NCI-H146 treated with DMSO at 0.1 percent for 48 hours (cell line): ENCODE data around the gene LRBA.
"Not testable (repeated sequence)": the region's sequence is repeated elsewhere in the genome, so short reads cannot be mapped to it uniquely, and the experiment has no call there.

Source experiments
- DNase-seq: peaks from one replicate; lab custom pipeline; 2025; ENCODE audit not compliant: unreplicated experiment; lab: John Stamatoyannopoulos, UW

LRBA gene

DNA sequence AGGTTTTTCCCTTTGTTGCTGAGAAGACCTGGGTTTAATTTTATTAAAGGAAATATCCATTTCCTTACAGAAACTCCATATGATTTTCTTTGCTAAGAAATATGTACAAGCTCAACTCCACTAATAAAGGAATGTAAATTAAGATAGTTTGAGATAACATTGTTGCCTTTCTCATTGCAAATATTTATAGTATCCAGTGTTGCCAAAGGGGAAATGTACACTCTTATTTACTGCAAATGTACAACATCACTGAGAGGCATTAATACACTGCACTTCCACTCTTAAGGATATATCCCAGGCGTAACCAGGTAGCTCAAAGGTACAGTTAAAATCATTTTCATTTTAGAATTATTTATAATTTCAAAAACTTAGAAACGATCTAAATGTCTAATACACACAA, 7.5 kb upstream of the LRBA start:
- no peak for DNase-seq

DNA sequence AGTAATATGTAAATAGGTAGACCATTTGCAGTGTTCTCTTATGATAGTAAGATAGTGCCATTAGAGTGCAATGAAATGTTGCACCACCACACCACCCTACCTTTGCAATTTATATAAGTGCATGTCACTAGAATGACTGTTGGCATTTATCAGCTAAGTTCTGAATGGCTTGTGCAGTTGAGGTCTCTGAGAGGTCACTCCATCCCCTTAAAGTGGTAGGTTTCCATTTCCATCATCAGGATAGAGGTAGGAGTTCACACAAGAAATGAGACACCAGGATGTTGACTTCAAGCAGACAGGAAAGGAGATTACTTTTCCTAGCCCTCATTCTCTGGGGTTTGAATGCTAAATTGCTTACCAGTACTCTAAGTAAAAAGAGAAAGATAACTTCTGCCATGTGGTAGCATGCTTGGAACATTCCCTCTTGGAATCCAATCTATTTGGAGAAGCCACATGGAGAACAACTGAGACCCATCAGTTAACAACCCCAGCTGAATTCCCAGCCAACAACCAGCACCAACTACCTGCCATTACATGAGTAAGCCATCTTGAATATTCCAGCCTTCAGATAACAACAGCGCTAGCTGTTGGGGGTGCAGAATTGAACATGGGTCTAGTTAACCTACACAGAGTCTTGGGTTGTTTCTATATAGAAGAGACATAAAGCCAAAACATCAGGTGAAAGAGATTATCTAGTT, 6.7 kb upstream of the LRBA start:
- DNase-seq = no peak

DNA sequence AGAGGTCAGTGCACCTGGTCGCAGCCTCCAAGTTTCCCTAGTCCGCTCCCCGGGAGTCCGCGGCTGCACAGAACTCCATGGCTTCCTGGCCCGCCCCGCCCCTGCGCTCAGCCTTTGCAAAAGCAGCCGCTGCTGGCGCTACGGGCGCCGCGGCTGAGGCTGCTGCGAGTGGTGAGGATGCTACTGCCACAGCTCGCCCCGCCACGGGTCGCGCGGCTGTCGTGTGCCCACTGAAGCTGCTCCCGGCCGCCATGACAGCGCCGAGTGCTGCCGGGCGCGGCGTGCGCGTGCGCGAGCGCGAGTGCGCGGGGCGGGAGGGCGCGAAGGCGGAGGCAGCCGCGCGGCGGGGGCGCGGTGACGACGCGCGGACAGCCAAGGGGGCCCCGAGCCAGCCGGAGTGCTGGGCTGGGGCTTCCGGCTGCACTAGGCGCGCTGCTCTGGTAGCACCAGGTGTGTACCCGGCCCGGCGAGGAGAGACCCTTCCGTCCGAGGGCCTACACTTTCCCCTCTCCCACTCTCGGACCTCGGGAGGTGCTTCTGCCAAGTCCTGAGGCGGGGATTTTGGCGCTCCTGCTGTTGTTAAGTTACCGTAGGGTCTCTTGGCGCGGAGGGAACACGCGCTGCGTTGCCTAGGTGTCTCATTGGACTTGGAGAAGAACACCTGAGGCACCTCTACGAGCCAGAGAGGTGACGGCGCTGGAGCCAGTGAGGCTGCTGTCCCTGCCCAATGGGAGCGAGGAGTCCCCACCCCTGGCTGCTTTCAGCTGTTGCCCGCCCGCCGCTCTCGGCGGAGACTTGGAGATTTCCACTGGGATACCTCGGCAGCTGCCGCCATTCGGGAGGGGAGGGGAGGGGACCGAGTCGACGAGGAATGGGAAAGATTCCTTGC, 619 bp upstream of the LRBA start:
- DNase-seq = peak; percentile 79

DNA sequence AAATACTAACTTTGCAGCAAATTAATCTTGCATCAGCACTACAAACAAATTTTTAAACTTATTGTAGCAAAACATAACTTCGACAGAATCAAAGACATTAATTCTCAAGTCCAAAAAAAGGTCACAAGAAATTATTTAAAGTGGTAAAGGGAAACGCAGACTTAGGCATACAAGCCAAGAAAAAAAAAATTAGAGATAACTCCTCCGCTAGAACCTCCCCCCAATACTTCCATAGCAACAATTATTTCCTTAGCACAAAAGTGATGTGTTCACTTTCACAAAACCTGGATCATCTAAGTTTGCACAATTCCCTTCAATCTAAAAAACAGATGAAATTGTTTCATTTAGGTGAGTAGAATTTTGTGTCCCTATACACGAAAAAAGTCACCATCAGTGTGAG, 1.1 kb downstream of the LRBA start:
- DNase-seq = peak; percentile 37

DNA sequence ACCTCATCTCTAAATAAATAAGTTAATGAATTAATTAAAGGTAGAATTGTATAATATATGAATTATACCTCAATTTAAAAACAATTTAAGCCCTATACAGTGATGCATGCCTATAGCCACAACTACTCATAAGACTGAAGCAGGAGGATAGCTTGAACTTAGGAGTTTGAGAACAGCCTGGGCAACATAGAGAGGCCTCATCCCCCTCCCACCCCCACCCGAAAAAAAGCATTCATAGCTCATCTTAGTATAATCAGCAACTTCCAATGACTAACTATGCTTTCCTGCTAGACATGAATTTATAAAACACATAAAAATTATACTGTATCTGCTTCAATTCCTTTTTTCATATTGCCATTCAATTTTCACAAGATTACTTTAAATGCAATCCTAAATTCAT, 1.6 kb downstream of the LRBA start:
- DNase-seq = no peak

DNA sequence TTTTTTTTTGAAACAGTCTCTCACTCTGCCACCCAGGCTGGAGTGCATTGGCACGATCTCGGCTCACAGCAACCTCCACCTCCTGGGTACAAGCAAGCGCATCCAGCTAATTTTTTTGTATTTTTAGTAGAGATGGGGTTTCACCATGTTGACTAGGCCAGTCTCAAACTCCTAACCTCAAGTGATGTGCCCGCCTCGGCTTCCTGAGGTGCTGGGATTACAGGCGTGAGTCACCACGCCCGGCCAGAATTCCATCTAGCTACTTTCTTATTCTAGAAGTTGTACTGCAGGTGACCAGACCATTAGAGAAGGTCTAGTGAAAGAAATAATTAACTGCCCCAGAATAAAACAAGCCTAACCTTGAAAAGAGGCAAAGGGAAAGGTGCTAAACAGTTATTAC, 2.3 kb downstream of the LRBA start:
- DNase-seq = no peak

DNA sequence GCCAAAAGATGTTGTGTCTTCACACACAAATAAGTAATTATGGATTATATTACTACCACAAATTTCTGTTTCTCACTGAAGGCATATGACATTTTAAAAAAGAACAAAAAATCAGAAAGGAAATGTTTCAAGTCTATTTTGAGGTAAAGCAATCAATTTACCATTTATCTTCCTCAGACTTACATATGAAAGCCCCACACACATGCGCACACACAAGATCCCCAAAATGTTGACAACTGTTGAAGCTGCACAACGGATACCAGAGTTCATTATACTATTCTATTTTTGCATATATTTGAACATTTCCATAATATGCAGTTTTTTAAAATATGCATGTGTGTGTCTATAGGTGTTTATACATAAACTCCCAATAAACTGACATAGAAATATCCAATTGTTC, 2.7 kb downstream of the LRBA start:
- no peak for DNase-seq

DNA sequence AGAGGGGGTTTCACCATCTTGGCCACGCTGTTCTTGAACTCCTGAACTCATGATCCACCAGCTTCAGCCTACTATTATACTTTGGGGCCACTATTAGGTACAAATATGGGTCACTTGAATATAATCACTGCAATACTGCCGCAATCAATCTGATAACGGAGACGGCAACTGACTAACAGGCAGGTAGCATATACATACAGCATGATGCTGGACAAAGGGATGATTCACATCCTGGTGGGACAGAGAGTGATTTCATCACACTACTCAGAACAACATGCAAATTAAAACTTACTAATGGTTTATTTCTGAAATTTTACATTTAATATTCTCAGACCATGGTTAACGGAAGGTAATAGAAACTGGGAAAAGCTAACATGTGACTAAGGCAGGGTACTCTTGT, 10.9 kb downstream of the LRBA start:
- DNase-seq = no peak

DNA sequence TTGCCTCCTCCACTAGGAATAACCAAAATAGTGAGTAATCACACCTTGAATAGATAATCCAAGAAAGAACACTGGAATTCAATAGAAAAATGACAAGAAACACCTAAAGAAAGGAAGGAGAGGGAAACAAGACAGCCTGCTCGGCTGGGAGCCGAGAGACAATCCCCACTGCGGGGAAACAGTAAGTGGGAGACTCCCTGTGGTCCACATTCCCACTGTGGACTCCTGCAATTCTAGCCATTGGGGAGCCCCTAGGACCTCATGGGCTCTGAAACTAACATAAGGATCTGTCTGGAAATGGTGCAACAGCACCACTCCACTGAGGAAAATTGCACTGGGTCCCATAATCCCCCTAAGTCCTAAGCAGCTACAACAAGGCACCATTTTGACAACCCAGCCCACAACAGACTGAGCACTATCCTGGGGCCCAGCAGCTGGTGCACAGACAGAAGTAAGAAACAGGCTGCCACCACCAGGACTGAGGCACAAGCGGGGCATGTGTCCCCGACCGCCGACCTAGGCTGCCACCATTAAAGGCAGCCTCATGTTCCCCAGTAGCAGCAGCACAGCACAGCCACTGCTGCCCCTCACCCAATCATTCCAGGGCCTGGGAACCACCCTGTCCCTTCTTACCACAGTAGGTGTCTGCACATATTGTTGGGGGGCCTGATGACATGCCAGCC, 14.2 kb downstream of the LRBA start:
- no peak for DNase-seq

DNA sequence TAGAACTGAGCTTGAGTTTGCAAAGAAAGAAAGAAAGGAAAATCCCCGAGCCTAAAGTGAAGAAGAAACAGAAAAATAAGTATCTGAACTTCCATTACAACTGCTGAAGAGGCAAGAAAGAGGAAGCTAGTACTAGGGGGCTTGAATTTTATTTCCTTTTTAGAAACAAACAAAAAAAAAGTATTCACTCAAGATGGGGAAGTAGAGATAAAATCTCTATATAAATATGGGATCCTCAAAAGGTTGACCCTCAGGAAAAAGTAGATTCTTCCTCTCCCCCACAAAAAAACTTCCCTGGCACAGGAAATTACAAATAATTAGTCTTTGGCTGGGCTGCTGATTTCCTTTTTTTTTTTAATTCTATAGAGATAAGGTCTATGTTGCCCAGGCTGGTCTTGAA, 16.0 kb downstream of the LRBA start:
- no peak for DNase-seq

DNA sequence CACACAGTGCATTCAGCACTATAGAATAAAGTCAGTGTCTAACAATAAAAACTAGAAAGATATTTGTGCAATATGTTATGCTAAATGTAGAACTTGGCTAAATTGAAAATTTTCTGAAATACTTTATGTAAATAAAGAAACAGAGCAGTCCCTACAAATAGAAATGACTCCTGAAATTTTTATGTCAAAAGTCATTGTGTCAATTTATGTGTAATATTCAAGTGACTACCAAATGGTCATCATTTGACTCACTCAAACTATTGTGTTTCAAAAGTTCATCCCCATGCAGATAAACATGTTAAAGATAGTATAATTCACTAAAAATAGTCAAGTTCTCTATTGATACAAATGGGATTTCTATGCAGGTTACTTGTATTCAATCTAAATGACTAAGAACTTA, 17.9 kb downstream of the LRBA start:
- DNase-seq = no peak

DNA sequence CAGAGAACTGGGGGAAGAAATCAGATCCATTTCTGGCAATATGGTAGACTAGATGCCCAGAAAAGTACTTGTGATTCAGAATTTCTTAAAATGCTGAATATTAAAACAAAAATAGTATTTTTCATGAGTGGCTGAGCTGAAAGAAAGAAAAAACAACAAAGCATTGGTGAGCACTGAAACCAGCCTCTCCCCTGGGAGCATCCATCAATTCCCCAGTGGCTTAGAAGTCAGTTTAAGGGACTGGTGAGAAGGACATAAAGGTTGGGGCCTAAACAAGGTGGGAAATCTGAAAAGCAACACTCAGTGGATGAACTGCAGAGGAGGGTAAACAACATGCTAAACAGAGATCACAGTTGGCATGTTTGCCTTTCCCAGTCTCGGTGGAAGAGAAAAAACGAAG, 20.4 kb downstream of the LRBA start:
- no peak for DNase-seq

DNA sequence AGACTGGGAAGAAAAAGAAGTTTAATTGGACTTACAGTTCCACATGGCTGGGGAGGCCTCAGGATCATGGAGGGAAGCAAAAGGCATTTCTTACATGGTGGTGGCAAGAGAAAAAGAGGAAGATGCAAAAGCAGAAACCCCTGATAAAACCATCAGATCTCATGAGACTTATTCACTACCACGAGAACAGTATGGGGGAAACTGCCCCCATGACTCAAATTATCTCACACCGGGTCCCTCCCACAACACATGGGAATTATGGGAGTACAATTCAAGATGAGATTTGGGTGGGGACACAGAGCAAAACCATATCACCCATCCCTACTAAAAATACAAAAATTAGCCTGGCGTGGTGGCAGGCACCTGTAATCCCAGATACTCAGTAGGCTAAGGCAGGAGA, 21.5 kb downstream of the LRBA start:
- DNase-seq = not testable (repeated sequence)

DNA sequence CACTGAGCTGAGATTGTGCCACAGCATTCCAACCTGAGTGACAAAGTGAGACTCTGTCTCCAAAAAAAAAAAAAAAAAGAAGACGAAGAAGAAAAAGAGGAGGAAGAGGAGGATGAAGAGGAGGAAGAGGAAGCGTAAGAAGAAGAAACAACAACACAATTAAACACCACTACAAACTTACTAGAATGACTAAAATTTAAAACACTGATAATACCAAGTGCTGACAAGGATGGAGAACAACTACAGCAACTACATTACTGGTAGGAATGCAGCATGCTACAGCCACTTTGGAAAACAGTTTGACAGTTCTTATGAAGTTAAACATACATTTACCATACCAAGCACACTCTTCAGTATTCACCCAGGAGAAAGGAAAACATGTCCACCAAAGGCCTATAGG, 24.1 kb downstream of the LRBA start:
- DNase-seq = no peak

DNA sequence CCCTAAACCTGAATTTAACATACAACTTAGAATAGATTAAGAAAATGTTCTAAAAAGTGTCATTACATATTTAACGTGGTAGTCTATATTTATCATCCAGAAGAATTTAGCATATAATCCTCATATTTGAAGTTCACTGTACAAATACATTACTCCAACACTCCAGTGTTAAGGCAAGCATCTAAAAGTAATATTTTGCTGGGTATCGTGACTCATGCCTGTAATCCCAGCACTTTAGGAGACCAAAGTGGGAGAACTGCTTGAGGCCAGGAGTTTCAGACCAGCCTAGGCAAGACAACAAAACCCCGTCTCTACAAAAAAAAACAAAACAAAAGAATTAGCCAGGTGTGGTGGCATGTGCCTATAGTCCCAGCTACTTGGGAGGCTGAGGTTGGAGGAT, 24.8 kb downstream of the LRBA start:
- DNase-seq = no peak

DNA sequence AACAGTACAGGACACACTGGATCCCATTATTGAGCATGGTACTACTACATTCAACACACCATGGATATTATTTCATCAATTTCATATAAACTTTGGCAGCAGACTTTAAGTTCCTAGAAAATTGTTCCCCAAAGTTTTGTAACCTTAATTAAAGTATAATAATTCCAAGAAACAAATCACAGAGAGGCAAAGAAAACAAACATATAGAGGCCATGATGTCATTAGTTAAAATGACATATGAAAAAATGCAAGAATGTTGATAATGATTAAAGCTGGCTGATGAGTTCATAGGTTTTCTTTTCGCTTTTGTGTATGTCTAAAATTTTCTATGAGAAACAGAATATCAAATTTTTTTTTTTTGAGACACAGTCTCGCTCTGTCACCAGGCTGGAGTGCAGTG, 26.8 kb downstream of the LRBA start:
- DNase-seq = no peak

DNA sequence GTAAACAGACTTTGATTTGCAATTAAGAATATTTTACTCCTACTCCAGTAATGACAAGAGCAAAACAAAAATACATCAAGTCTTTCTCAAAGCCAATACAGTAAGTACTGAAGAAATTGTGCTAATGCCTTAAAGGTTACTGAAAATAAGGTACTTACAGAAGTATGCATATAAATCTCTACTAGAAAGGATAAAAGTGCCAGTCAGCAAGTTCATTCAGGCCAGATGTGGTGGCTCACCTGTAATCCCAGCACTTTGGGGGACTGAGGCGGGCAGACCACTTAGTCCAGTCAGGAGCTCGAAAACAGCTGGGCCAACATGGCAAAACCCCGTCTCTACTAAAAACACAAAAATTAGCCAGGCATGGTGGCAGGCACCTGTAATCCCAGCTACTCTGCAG, 27.9 kb downstream of the LRBA start:
- DNase-seq = no peak

DNA sequence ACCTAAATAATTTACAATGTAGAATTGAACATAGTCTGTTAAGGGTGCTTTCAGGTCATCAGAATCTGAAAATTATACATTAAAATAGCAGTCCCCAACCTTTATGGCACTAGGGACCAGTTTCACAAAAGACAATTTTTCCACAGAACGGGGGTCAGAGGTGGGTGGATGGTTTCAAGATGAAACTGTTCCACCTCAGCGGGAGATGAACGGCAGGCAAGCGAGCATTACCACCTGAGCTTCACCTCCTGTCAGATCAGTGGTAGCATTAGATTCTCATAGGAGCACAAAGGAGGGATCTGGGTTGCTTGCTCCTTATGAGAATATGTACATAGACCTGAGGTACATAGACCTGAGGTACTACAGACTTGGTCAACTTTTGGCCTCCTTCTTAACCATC, 29.0 kb downstream of the LRBA start:
- DNase-seq = no peak

DNA sequence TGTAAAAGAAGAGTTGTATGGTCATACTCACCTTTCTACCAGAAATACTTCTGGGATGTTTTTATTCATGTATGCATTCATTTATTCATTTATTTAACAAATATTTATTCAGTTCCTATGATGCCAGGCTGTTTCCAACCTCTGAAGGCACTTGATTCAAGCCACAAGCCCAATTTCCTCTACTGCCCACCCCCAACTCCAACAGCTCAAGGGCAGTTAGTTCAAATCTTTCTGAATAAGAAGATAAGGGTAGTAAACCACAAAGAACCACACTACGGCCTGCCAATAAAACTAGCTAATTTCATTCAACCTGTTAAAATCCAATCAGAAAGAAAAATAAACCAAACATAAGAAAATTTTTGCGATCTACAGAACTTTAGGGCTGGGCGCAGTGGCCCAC, 31.2 kb downstream of the LRBA start:
- DNase-seq = no peak

DNA sequence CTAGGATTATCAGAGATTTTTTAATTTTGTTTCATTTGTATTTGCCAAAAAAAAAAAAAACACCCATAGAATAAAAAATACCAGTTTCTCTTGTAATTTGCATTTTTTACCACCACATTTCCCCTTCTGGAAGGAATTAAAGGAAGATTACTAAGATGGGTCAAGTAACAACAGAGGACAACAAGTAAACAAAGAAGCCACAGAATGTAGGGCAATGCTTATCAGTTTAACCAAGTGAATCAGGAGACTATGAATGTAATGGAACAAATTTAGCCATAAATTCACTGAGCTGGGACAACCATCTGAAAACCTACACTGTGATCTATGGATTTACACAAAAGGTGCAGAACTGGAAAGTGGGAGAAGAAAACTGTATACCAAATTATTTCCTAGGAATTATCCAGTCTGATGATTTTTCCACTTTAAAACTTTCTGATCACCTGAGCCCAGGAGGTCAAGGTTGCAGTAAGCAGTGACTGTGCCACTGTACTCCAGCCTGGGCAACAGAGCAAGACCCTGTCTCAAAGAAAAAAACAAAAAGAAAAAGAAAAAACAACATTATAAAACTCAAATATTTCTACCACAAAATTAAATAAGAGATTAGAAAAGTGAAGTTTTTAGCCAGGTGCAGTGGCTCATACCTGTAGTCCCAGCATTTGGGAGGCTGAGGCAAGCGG, 32.4 kb downstream of the LRBA start:
- DNase-seq = no peak

DNA sequence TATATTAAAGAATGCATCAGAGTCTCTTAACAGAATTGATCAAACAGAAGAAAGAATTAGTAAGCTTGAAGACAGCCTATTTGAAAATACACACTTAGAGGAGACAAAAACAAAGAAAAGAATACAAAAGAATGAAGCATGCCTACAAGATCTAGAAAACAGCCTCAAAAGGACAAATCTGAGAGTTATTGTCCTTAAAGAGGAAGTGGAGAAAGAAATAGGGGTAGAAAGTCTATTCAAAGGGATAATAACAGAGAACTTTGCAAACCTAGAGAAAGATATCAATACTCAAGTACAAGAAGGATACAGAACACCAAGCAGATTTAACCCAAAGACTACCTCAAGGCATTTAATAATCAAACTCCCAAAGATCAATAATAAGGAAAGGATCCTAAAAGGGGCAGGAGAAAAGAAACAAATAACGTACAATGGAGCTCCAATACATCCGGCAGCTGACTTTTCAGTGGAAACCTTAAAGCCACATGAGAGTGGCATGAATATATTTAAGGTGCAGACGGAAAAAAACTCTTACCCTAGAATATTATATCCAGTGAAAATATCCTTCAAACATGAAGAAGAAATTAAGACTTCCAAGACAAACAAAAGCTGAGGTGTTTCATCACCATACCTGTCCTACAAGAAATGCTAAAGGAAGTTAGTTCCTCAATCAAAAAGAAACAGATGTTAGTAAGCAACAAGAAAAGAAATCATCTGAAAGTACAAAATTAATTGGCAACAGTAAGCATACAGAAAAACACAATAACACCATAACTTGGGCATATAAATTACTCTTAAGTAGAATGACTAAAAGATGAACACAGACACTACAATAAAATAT, 36.1 kb downstream of the LRBA start:
- DNase-seq = no peak
